GM12873 (cell line): ENCODE data around the gene ATG12.

Experiments used
- TF ChIP-seq, protein P1 (sequence below): IDR thresholded peaks from 2 replicates; pipeline ENCODE4 v1.5.1; 2012; ENCODE audit warnings: low read depth, mild to moderate bottlenecking, moderate library complexity, low read length, control low read depth; ENCODE audit not compliant: insufficient read depth; ENCODE audit errors: missing control alignments

The ATG12 gene

DNA sequence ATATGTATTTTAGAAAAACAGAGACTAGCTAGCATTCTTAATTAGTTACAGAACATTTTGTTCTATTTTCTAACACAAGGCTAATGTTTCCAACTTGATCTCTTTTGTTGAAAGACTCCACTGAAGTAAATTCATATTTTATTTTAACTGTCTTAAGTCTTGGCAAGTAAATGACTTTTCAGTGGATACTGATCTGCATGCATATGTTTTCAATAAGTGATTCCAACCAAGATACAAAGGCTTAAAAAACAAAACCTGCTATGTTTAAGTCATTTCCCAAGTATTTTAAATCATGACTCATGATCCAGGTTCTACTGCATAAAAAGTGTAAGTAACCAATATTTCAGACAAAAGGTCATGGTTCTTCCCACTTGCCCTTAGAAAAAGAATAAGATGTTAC, 30.6 kb downstream of the ATG12 start:
- TF ChIP-seq, protein P1, sequence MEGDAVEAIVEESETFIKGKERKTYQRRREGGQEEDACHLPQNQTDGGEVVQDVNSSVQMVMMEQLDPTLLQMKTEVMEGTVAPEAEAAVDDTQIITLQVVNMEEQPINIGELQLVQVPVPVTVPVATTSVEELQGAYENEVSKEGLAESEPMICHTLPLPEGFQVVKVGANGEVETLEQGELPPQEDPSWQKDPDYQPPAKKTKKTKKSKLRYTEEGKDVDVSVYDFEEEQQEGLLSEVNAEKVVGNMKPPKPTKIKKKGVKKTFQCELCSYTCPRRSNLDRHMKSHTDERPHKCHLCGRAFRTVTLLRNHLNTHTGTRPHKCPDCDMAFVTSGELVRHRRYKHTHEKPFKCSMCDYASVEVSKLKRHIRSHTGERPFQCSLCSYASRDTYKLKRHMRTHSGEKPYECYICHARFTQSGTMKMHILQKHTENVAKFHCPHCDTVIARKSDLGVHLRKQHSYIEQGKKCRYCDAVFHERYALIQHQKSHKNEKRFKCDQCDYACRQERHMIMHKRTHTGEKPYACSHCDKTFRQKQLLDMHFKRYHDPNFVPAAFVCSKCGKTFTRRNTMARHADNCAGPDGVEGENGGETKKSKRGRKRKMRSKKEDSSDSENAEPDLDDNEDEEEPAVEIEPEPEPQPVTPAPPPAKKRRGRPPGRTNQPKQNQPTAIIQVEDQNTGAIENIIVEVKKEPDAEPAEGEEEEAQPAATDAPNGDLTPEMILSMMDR, result no peak

DNA sequence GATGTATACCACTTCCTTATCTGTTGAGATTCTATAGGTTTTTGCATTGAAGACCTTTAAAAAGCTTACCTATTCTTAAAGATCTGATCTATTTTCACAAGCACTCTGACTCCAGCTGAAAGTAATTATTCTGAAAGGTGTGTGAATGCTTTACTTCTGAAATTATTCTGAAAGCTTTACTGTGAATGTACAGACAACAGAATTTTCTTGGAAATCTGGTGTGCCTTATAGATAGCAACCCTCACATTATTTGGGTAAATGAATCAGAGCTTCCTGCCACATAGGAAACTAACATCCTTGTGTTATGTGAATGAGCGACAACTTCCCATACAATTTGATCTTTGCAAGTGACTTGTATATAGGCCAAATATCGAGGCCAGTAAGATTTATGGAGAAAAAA, 31.4 kb downstream of the ATG12 start:
- TF ChIP-seq, protein P1, result no peak

DNA sequence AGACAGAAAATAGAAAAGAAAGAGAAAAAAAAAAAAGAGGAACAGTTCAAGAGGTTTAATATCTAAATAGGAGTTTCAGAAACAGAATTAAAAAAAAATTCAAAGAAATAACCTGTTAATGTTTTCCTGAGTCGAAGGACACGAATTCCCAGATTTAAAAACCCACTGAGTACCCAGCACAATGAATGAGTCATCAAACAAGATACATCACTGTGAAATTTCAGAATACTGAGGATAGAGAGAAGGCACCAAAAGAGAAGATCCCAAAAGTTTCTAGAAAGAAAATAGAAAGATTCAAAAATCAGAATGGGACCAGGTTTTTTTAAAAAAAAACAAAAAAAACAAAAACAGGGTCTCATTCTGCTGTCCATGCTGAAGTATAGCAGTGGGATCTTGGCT, 33.7 kb downstream of the ATG12 start:
- TF ChIP-seq, protein P1, result no peak

DNA sequence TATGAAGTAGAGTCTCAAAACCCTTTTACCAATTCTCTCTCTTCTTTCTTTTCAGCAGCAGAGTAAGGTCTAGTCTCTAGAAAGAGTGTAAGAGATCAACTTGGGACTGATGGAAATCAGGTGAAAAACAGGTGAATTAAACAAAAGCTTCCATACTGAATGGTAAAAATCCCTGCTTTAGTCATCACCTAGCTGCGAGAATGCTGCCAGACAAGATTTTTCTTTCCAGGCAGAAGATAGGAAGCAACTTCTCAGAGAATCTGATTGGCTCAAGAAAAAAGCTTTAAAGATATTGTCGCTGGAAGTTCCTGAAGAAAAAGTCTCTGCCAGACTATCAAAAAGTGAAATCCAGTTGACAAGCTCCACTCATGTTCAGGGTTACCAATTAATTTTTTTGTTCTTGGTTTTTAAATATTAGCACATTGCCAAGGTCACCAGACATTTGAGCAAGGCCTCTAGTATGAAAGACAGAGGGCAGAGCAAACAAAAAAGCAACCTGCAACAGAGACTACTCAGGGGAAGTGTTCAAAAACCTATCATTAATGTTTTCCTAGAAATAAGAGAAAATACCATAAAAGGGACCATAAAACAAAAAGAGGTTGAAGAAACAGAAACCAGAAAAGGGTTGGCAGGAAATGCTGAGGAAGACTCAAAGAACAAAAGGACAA, 34.2 kb downstream of the ATG12 start:
- TF ChIP-seq, protein P1, result no peak

DNA sequence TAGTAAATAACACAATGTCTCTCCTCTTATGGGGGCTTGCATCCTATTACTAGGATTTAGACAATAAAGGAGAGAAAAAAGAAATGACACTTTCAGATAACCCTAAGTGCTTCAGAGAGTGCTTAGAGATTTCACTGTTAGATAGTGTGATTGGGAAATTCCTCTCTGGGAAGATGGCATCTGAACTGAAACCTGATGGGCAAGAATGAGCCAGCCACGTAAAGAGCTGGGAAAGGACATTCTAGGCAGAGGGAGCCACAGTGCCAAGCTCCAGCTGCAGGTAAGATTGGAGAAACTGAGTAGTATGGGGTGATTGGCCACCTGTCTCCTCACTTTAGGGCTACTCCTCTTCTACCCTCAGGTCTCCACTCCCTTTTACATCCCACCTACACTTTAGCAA, 39.4 kb downstream of the ATG12 start:
- TF ChIP-seq, protein P1, result no peak

DNA sequence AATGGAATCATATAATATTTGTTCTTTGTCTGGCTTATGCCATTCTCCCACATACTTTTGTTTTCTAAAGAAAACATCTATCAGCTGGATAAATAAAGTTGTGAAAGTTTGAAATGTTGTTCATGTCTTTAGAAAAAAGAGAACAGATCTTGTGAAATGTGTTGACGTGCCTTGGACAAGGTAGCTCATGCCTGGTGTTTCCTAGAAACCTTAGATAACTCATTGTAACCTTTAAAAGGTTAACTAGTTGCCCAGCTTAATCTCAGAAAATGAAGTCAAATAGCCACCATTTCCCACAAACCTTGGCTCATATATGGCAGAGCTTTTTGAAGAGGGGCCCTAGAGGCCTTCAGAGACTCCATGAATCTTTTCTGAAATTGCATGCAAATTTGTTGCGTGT, 40.2 kb downstream of the ATG12 start:
- TF ChIP-seq, protein P1, result no peak

DNA sequence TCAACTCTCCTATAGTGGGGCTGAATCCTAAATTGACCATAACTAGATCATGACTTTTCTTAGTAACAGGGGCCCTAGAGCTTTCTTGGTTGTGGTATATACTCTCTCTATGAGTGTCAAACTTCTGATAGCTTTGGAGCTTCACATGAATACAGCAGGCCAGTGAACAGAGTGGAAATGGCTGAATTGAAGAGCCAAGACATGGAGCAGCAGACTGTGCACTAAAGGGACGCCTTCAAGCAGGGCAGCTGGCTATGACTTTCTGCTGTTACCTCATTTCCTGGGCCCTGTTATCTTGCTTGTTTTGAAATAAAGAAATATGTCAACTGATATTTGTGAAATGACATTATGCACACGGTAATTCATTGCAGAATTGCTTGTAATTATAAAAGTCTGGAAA, 41.3 kb downstream of the ATG12 start:
- TF ChIP-seq, protein P1, result no peak
